ENCODE results near the gene RAP1B.

RAP1B gene

DNA sequence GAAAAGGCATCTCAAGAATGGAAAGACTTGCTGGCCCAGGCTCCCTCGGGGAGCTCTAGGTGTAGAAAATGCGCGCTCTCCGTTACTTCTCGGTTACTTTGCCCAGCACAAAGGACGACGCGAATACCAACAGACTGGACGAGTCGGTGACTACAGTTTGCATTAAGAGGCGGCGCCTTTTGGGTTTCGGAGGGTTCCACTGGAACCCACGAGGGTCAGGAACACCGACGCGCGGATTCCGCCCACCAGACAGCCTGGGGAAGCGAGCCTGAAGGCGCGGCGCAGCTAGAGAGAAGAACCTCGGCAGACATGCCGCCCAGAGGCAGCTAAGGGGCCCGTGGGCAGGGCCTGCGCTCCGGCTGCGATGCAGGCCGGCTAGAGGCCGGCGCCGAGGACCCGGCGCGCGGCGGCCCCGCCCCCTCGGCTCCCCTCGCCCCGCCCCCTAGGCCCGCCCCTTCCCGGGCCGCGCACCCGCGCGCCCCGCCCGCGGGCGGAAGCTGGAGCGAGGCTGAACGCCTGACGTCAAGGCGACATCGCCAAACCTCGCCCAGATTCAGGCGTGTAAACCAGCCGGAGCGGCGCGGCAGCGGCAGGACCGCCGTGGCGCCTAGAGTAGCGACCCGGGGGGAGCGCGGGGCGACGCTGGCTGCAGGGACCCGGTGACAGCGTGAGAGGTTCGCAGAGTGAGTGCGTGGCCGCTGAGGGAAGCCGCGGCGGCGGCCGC, at the start of gene RAP1B:
Gene RAP1B (plus strand): TSS at position 530 of the 724 bp plus-strand sequence. CDS start 37,826 bp downstream, outside the sequence.
- peak; percentile 81 to 83 for DNase-seq (ENCODE audit: low read depth in 2 of 2)

DNA sequence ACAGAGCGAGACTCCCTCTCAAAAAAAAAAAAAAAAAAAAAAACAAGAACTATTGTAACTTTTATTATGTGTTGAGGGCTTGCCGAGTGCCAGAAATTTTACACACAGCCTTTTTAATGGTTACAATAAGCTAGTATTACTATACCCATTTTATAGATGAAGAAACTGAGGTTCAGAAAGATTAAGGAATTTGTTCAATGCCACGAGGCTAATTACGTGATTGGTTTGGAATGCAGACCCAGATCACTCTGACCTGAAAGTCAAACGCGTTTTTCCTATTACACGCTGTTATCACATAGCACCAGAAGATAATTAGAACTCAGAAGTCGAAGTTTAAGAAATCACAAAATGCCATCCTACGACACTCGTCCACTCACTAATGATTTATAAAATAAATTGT, 48.9 kb upstream of the RAP1B start:
- DNase-seq (ENCODE audit: low read depth in 2 of 2), result no peak

DNA sequence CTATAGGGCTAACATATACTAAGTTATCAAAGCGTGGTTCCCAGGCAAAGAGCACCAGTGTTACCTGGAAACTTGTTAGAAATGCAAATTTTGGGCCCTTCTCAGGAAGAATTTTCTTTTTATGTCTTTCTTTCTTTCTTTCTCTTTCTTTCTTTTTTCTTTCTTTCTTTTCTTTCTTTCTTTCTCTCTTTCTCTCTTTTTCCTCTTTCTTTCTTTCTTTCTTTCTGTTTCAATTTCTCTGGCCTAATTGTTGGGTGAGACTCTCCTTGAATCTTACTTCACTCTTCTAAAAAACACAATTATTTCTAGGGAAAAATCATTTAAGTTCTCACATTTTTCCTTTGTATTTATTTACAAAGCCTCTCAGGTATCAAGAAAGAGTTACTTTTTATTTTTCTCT, 46.5 kb upstream of the RAP1B start:
- DNase-seq (ENCODE audit: low read depth in 2 of 2), result no peak

DNA sequence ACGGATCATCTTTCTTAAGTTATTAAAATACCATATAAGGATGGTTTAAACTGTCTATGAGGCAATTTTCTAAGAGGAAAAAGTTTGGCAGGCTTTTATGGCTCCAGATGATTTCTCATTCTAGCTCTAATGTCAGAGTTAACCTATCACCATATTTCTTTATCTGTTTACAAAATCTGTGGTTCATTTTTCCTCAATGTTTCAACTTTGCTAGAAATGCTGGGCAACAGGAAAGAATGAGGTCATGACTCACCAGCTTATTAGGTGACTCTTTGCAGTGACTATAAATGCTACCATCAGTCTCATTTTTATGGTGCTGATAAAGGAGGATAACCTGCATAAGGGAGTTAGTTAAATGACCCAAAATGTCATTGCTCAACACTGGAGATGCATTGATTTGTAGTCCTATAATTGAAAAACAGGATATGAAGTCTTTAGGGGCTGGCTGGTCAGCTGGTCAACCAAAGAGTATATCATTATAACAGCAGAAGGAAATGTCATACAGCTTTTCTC, 45.3 kb upstream of the RAP1B start:
- peak; percentile 85 for DNase-seq (ENCODE audit: low read depth in 2 of 2)

DNA sequence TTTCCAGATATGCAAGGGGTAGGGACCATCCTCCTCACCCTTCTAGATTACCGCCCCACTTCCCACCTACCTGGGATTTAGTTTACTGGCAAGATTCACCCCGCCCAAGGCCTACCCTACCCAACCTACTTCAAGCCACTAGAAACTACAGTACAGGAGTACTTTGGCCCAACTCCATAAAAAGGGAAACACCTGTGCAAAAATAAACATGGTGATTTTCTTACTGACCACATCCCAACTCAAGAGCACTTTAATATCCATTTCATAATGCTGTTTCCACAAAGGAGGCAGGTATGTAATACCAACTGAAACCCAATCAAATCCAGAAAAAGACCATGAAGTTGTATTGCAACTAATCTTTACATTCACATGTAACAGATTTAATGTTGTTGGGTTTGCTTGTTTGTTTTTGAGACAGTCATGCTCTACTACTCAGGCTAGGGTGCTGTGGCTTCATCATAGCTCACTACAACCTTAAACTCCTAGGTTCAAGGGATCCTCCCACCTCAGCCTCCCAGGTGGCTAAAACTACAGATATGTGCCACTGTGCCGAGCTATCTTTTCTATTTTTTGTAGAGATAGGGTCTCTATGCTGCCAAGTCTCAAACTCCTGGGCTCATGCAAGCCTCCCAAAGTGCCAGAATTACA, 41.7 kb upstream of the RAP1B start:
- DNase-seq (ENCODE audit: low read depth in 2 of 2), result no peak

DNA sequence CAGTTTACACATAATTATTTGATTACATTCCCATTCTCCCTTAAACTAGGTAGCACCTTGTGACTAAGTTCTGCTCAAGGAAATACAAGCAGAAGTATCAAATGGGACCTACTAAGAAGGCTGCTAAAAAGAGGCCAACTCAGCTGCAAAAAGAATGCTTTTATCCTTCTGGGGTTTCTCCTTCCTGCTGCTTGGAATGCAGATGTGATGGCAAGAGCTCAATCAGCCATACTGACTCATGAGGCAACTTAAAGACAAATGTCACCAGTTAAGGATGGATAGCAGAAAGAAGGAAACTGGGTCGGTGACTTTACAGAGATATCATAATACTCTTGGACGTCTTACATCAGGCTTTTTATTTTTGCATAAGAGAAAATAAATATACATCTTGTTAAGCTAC, 38.0 kb upstream of the RAP1B start:
- DNase-seq (ENCODE audit: low read depth in 2 of 2), result peak in 1 of 2 experiments; percentile 40

DNA sequence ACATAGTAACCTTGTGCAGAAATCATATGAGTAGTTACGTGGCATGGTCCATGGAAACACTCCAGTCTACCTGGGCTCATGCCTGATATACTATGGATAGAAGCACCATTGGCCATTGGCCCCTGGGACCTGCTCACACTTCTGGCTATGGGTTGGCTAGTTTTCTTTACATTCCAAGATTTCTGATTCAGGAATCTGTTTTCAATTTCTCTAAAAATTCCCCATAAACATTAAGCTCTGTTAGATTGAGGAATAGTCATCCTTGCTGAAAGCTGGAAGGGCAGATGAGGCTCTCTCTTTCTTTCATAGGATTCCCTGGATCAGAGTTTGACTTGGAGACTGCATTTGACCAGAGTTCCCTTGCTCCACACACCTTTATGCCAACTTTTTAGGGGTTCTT, 37.3 kb upstream of the RAP1B start:
- DNase-seq (ENCODE audit: low read depth in 2 of 2), result no peak

DNA sequence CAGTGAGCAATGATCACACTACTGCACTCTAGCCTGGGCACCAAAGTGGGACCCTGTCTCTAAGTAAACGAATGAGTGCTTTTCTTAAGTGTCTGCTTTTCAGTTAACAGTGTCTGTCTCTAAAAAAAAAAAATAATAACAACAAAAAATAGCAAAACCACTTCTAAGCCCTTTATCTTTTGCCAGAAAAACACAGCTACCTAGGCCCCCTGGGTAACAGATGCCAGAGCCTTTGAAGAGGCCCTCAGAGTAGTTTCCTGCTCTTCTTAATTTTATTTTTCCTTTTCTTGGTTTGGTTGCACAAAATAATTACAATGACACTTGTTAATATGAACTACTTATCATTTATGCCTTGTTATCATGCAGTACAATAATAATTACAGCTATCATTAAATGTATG, 32.8 kb upstream of the RAP1B start:
- no peak for DNase-seq (ENCODE audit: low read depth in 2 of 2)

DNA sequence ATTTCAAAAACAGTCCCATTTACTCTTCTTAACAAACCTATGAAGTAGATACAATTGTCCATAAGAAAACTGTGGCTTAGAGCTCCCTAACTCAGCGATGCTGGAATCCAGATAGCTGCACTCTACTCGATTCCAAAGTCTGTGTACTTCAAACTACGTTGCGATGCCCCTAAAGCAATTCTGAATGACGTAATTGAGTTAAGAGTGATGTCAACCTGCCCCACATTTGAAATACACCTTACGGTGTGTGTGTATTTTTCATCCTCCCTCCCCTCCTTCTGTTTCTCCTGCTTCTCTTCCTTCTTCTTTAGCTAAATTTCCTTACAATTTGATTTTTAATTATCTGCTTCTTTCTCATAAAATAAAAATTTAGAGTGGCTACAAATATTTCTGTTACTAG, 31.9 kb upstream of the RAP1B start:
- no peak for DNase-seq (ENCODE audit: low read depth in 2 of 2)

DNA sequence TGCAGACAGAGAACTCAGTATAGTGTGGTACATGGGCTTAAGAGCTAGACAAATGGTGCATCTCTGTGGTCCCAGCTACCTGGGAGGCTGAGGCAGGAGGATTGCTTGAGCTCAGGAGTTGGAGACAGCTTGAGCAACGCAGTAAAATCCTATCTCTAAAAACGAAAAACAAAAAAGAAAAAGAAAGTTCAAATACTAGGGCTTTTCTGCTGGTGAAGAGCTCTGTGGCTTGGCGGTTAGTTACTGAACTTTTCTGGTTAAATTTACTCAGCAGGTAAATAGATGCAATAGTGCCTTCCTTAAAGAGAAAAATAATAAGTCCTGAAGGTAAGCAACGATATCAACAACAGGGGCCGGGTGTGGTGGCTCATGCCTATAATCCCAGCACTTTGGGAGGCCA, 31.4 kb upstream of the RAP1B start:
- no peak for DNase-seq (ENCODE audit: low read depth in 2 of 2)

DNA sequence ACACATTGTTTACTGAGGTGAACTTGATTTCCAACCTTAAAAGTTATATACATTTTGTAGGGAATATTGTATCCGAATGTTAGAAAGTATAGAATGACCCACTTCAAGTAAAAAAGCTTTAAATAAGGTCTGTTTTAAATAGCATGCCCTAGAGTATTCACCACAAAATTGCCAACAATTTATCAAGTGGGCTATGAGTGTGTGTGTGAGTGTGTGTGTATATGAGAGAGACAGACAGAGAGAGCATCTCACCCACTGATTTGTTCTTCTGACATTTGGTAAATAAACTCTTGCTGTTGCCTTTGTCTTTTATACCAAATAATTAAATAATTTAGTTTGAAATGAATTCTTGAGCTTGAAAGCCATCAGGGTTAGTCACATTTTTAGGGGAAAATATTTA, 29.8 kb upstream of the RAP1B start:
- DNase-seq (ENCODE audit: low read depth in 2 of 2), result no peak

DNA sequence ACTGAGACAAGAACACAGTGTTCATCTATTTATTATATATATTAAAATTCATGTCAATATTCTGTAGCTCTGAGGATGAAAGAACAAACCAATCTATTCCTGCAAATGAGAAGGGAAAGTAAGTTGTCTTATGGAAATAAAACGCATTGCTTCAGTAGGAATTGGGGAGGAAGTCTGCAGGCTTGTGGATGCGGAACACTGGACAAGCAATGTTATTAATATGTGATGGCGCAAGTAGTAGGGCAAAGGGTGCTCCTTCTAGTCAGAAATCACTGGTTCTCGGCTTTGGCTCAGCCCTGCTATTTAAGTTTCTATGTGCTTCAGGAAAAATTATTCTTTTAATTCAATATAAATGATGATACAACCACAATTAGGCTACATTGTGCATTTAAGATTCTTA, 28.8 kb upstream of the RAP1B start:
- no peak for DNase-seq (ENCODE audit: low read depth in 2 of 2)

DNA sequence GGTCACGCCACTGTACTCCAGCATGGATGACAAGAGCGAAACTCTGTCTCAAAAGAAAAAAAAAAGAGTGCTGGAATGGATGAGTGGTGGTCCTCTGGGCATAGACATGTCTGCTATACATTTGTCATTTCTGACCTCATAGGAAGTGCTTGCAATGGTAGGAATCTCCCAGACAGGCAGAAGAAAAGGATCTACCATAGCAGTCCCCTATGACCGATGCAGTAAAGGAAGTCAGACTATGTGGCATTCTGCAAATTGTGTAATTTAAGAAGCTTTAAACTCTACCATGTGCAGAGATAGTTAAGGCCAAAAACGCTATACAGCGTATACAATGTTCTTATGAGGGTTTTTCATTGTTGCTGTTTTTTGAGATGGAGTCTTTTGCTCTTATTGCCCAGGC, 24.7 kb upstream of the RAP1B start:
- no peak for DNase-seq (ENCODE audit: low read depth in 2 of 2)

DNA sequence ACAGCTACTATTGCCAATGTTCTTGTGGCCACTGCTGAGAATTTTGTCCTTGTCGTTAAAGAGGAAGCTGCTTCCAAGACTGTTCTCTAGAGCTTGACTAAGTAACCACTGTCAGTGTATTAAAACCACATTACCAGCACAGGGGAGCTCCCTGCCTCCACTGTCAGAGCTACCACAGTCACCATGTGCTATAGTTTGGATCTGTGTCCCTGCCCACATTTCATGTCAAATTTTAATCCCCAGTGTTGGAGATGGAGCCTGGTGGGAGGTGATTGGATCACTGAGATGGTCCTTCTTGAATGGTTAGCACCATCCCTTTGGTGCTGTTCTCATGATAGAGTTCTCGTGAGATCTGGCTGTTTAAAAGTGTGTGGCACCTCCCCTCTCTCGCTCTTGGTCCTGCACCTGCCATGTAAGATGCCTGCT, 23.2 kb upstream of the RAP1B start:
- DNase-seq (ENCODE audit: low read depth in 2 of 2), result no peak

DNA sequence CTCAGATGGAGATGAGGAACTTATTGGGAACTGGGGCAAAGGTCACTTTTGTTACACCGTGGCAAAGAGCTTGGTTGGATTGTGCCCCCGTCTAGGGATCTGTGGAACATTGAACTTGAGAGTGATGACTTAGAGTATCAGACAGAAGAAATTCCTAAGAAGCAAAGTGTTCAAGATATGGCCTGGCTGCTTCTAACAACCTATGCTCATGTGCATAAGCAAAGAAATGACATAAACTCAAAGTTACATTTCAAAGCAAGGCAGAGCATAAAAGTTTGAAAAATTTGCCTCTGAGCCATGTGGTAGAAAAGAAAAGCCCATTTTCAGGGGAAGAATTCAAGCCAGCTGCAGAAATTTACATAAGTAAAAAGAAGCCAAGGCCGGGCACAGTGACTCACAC, 21.5 kb upstream of the RAP1B start:
- no peak for DNase-seq (ENCODE audit: low read depth in 2 of 2)

DNA sequence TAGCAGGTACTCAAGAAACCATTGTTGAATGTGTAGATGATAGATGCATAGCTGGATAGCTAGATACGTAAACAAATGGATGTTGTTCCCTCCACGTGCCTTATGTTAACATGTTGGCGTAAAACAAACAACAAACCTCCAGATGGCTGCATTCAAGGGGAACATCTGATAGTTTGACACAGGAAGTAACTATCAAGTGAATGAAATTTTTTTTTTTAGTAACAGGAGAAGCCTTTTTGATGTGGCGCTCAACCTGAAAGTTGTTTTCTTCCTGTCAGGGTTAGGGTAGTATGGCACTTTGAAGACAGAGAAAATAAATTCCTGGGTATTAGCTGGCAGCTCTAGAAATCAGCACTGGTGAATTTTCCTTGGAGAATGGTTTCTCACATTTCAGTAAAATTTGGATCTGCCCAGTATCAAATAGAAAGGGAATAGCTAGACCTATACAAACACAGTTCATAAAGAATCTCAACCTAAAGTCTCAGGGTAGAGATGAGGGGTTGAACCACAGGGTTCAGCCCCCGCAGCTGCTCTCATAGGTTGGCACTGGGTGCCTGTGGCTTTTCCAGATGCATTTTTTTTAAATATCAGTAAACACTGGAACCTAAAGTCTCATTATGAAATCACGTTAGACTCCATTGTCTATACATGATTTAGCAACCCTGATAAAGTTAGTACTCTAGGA, 18.8 kb upstream of the RAP1B start:
- no peak for DNase-seq (ENCODE audit: low read depth in 2 of 2)

DNA sequence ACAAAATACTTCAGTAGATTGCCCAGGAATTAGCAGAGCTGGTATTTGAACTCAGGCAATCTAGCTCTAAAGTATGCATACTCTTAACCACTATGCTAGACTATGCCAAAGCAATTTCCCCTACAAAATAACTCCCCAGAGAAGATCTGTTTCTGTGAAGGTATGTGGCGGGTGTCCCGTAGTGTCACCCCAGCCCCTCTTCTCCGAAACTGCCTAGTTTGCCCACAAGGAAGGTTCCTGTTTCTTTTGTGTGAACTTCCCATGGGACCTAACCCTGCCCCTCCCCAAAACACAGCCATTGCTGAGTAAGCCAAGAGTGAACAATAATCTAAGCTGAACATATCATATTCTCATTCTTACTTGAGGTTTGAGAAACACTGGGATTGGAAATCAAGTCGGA, 15.5 kb upstream of the RAP1B start:
- no peak for DNase-seq (ENCODE audit: low read depth in 2 of 2)

DNA sequence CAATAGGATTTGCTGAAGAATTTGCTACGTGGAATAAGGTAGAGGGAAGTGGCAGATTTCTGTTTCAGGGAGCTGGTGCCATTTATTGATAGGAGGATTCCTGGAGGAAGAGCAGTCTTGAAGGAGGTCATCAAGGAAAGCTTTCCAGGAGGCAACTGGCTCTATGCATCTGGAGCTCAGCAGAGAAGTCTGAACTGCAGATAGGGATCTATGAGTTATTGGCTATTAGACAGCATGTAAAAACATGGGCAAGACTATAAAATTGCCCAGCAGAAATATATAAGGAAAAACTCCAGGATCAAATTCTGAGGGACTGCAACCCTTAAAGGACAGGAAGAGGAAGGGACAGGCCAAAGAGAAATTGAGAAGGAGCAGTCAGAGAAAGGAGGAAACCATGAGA, 8.9 kb upstream of the RAP1B start:
- no peak for DNase-seq (ENCODE audit: low read depth in 2 of 2)

DNA sequence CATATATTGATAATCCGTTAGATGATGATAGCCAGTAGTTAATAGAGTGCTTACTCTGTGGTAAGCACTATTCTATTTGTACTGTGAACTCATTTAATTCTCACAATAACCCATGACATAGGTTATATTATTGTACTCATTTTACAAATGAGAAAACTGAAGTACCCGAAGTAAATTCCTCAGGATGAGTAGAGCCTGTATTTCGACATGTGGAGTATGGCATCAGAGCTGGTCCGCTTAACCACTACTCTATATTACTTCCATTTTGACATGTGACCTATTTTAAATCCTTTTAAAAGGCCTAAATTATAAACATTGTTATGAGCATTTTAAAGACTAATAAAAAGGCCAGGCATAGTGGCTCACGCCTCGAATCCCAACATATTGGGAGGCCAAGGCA, 8.0 kb upstream of the RAP1B start:
- no peak for DNase-seq (ENCODE audit: low read depth in 2 of 2)

DNA sequence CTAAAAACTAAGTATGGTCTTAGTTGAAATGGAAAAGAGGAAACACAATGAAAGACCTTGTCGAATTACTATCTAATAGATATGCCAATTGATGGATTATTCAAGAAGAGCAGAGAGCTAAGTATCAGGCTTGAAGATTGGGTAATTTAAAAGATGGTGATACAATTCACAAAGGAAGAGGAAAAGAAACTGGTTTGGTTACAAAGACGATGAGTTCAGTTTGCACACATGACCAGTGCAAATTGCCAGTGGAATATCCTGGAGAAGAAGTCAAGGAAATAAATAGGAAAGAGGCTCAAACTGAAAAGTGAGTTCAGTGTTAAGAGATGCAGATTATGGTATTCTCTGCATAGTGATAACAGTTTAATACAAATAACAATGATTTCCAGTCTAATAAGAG, 2.5 kb upstream of the RAP1B start:
- no peak for DNase-seq (ENCODE audit: low read depth in 2 of 2)

DNA sequence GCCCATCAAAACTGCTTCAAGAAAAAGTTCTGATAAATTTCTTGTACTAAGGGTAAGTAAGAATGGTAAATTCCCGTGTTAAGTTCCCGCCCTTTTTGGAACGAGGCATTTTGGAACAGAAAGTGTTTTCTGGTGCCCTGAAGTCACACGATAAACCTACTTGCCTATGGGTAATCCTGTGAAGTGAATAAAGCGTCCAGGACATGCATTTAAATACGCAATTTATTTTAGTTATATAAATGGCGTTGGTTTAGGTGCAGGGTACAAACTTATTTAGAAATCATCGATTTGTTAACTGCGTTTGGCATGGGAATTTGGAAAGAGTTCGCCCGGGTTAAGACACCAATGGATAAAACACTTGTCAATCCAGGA, 715 bp upstream of the RAP1B start:
- no peak for DNase-seq (ENCODE audit: low read depth in 2 of 2)

DNA sequence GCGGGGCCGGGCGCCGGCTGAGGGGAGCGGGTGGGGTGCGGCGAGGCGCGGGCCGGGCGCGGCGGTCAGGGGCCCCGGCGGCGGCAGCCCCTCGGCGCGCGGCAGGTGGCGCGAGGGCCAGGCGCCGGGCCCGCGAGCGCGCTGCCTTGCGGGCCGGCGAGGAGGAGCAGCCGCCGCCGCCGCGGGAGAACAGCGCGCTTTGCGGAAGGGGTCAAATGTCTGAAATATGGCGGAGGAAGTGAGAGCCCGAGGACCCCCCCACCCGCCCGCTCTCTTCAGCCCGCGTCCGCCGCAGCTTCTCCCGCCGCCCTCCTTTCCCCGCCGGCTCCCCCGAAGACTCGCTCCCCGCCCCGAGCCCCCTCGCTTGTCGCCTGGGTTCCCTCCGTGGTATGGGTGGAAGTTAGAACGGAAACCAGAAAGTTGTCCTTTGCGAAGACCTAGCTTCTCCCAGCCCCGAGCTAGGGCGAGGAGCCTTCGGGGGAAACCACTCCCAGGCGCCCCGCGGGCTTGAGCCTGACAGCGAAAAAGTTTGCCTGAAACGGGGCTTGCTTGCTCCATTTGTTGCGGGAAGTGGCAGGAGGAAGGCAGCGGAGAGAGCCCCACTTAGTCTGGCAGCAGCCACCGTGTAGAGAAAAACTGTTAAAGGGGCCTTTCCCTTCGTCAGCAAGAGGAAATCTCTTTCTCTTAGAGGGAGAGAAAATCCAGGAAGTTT, 551 bp downstream of the RAP1B start:
- DNase-seq (ENCODE audit: low read depth in 2 of 2), result no peak
